ENCODE data around the gene S1PR1.
"Not testable (repeated sequence)": the region's sequence is repeated elsewhere in the genome, so short reads cannot be mapped to it uniquely, and the experiment has no call there.

Gene S1PR1

DNA sequence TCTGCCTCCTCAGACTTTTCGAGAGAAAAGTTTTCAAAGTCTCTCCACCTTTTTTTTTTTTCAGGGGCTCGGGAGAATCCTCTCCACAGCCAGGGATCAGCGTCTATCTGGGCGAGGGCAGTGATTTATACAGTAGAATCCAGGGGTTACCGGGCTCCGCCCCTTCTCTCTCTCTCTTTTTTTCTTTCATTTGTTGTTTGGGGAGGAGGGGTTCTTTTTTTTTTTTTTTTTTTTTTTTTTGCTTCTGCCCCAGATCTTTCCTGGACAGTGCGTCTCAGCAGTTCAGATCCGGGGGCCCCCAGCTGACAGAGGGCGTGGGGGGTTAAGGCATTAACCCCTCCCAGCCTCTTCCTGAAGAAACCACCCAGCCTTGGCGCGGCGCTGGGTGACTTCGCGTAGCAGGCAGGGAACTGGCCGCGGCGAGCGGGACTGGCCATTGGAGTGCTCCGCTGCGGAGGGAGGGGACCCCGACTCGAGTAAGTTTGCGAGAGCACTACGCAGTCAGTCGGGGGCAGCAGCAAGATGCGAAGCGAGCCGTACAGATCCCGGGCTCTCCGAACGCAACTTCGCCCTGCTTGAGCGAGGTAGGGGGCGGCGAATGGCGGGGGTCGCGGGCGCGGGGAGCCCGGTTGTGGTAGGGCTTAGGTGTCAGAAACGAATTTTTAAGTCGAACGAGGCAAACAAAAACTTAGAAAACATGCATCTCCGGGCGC, at the start of gene S1PR1:
Gene S1PR1 (plus strand): TSS at position 504 of the 713 bp plus-strand sequence. CDS start 1,966 bp downstream, outside the sequence.
- H3K27me3 ChIP-seq (ENCODE audit: control insufficient read depth, insufficient read depth, low read length) = peaks cover 34% of the 10 kb centered on the region
- H3K36me3 ChIP-seq (ENCODE audit: control insufficient read depth, insufficient read depth, low read length) = no peaks in the 10 kb centered on the region
- H3K4me3 ChIP-seq (ENCODE audit: low read depth, low read length) = peak within 1 kb of the TSS; percentile 74
- peak within 1 kb of the TSS; percentile 62 for H3K9ac ChIP-seq (ENCODE audit: low read depth, low read length)
- H3K9me3 ChIP-seq (ENCODE audit: control insufficient read depth, insufficient read depth, low read length) = no peaks in the 10 kb centered on the region
- peaks cover 6% of the 10 kb centered on the region for H3K4me1 ChIP-seq (ENCODE audit: control insufficient read depth, insufficient read depth, low read length)

GRCh38 chr1:101187297-101187696, 49.5 kb upstream of the S1PR1 start:
- Histone ChIP-seq H3K4me3 (ENCODE audit: low read depth, low read length) (no peak overlapping the region), H3K36me3 (ENCODE audit: control insufficient read depth, insufficient read depth, low read length) (no peaks in the 10 kb centered on the region), H3K27me3 (ENCODE audit: control insufficient read depth, insufficient read depth, low read length) (no peaks in the 10 kb centered on the region), H3K9ac (ENCODE audit: low read depth, low read length) (no peak overlapping the region), H3K4me1 (ENCODE audit: control insufficient read depth, insufficient read depth, low read length) (no peaks in the 10 kb centered on the region), H3K9me3 (ENCODE audit: control insufficient read depth, insufficient read depth, low read length) (no peaks in the 10 kb centered on the region)

- H3K36me3 ChIP-seq (ENCODE audit: control insufficient read depth, insufficient read depth, low read length) = no peaks in the 10 kb centered on the region
- no peaks in the 10 kb centered on the region for H3K4me1 ChIP-seq (ENCODE audit: control insufficient read depth, insufficient read depth, low read length)
- H3K4me3 ChIP-seq (ENCODE audit: low read depth, low read length) = no peak overlapping the region
These were observed 48.5 kb upstream of the S1PR1 start for GRCh38 chr1:101188331-101188730.

DNA sequence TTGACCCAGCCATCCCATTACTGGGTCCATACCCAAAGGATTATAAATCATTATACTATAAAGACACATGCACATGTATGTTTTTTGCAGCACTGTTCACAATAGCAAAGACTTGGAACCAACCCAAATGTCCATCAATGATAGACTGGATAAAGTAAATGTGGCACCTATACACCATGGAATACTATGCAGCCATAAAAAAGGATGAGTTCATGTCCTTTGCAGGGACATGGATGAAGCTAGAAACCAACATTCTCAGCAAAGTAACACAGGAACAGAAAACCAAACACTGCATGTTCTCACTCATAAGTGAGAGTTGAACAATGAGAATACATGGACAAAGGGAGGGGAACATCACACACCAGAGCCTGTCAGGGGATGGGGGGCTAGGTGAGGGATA, 47.9 kb upstream of the S1PR1 start:
- not testable (repeated sequence) for H3K4me3 ChIP-seq (ENCODE audit: low read depth, low read length); H3K9ac ChIP-seq (ENCODE audit: low read depth, low read length); H3K27me3 ChIP-seq (ENCODE audit: control insufficient read depth, insufficient read depth, low read length); H3K36me3 ChIP-seq (ENCODE audit: control insufficient read depth, insufficient read depth, low read length); H3K4me1 ChIP-seq (ENCODE audit: control insufficient read depth, insufficient read depth, low read length); H3K9me3 ChIP-seq (ENCODE audit: control insufficient read depth, insufficient read depth, low read length)

More at GRCh38 chr1:101188331-101188730, 48.5 kb upstream of the S1PR1 start:
- Histone ChIP-seq H3K27me3 (ENCODE audit: control insufficient read depth, insufficient read depth, low read length) (no peaks in the 10 kb centered on the region), H3K9me3 (ENCODE audit: control insufficient read depth, insufficient read depth, low read length) (no peaks in the 10 kb centered on the region), H3K9ac (ENCODE audit: low read depth, low read length) (no peak overlapping the region)

DNA sequence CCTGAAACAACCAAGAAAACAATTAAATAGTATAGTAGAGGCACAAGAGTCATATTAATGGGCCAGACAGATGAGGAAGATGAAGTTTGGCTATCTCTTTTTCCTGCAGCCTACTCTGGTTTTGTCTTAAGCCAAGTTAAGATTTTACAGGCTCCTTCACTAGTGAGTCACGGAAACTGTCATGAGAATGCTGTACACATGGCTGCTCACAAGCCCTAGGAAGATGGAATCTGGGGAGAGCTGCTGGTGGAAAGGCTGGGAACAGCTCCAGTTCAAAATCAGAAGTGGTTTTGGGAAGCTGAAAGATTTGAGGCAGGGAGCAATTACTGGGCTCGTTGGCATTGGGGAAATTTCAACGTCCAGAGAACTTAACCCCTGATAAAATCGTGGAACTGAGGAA, 46.4 kb upstream of the S1PR1 start:
- no peaks in the 10 kb centered on the region for H3K27me3 ChIP-seq (ENCODE audit: control insufficient read depth, insufficient read depth, low read length)
- no peak overlapping the region for H3K4me3 ChIP-seq (ENCODE audit: low read depth, low read length)
- no peaks in the 10 kb centered on the region for H3K4me1 ChIP-seq (ENCODE audit: control insufficient read depth, insufficient read depth, low read length)
- no peak overlapping the region for H3K9ac ChIP-seq (ENCODE audit: low read depth, low read length)
- no peaks in the 10 kb centered on the region for H3K9me3 ChIP-seq (ENCODE audit: control insufficient read depth, insufficient read depth, low read length)
- no peaks in the 10 kb centered on the region for H3K36me3 ChIP-seq (ENCODE audit: control insufficient read depth, insufficient read depth, low read length)

DNA sequence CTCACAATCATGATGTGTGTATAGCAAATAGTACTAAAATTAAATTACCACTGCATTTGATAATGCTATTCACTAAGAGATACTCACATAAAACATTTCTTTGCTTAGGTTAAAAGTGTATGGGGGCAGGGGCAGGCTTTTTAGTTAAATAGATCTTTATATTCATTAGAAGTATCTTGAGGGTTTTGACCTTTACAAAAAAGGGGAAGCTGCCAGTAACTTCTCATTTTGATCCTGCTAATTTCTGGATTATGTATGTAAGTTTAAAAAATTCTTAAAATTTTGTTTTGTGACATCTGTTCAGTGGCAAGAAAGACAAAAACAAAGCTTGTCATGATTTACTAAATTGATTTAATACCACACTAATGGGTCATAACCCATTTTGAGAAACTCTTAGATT, 45.8 kb upstream of the S1PR1 start:
- no peak overlapping the region for H3K9ac ChIP-seq (ENCODE audit: low read depth, low read length)
- no peaks in the 10 kb centered on the region for H3K27me3 ChIP-seq (ENCODE audit: control insufficient read depth, insufficient read depth, low read length)
- no peaks in the 10 kb centered on the region for H3K9me3 ChIP-seq (ENCODE audit: control insufficient read depth, insufficient read depth, low read length)
- H3K36me3 ChIP-seq (ENCODE audit: control insufficient read depth, insufficient read depth, low read length) = no peaks in the 10 kb centered on the region
- no peak overlapping the region for H3K4me3 ChIP-seq (ENCODE audit: low read depth, low read length)
- H3K4me1 ChIP-seq (ENCODE audit: control insufficient read depth, insufficient read depth, low read length) = no peaks in the 10 kb centered on the region

GRCh38 chr1:101193733-101194169, 43.1 kb upstream of the S1PR1 start:
- H3K4me1 ChIP-seq (ENCODE audit: control insufficient read depth, insufficient read depth, low read length) = no peaks in the 10 kb centered on the region
- H3K27me3 ChIP-seq (ENCODE audit: control insufficient read depth, insufficient read depth, low read length) = no peaks in the 10 kb centered on the region
- H3K36me3 ChIP-seq (ENCODE audit: control insufficient read depth, insufficient read depth, low read length) = no peaks in the 10 kb centered on the region
- no peak overlapping the region for H3K4me3 ChIP-seq (ENCODE audit: low read depth, low read length)
- H3K9ac ChIP-seq (ENCODE audit: low read depth, low read length) = no peak overlapping the region
- no peaks in the 10 kb centered on the region for H3K9me3 ChIP-seq (ENCODE audit: control insufficient read depth, insufficient read depth, low read length)

GRCh38 chr1:101194746-101195145, 42.1 kb upstream of the S1PR1 start:
- no peaks in the 10 kb centered on the region for H3K9me3 ChIP-seq (ENCODE audit: control insufficient read depth, insufficient read depth, low read length)
- no peaks in the 10 kb centered on the region for H3K27me3 ChIP-seq (ENCODE audit: control insufficient read depth, insufficient read depth, low read length)
- no peaks in the 10 kb centered on the region for H3K4me1 ChIP-seq (ENCODE audit: control insufficient read depth, insufficient read depth, low read length)
- H3K9ac ChIP-seq (ENCODE audit: low read depth, low read length) = no peak overlapping the region
- H3K36me3 ChIP-seq (ENCODE audit: control insufficient read depth, insufficient read depth, low read length) = no peaks in the 10 kb centered on the region
- no peak overlapping the region for H3K4me3 ChIP-seq (ENCODE audit: low read depth, low read length)

DNA sequence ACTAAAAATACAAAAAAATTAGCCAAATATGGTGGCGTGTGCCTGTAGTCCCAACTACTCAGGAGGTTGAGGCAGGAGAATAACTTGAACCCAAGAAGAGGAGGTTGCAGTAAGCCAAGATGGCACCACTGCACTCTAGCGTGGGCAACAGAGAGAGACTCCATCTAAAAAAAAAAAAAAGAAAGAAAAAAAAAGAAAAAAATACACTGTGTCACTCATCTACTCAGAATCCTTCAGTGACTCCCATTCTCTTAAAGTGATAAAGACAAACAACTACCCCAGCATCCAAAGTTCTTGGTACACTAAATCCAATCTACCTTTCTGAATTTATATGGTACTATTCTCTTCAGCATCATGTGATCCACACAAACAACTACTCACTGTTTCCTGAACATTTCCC, 40.2 kb upstream of the S1PR1 start:
- H3K9me3 ChIP-seq (ENCODE audit: control insufficient read depth, insufficient read depth, low read length) = no peaks in the 10 kb centered on the region
- no peaks in the 10 kb centered on the region for H3K36me3 ChIP-seq (ENCODE audit: control insufficient read depth, insufficient read depth, low read length)
- no peak overlapping the region for H3K9ac ChIP-seq (ENCODE audit: low read depth, low read length)
- no peaks in the 10 kb centered on the region for H3K27me3 ChIP-seq (ENCODE audit: control insufficient read depth, insufficient read depth, low read length)
- no peak overlapping the region for H3K4me3 ChIP-seq (ENCODE audit: low read depth, low read length)
- H3K4me1 ChIP-seq (ENCODE audit: control insufficient read depth, insufficient read depth, low read length) = no peaks in the 10 kb centered on the region

DNA sequence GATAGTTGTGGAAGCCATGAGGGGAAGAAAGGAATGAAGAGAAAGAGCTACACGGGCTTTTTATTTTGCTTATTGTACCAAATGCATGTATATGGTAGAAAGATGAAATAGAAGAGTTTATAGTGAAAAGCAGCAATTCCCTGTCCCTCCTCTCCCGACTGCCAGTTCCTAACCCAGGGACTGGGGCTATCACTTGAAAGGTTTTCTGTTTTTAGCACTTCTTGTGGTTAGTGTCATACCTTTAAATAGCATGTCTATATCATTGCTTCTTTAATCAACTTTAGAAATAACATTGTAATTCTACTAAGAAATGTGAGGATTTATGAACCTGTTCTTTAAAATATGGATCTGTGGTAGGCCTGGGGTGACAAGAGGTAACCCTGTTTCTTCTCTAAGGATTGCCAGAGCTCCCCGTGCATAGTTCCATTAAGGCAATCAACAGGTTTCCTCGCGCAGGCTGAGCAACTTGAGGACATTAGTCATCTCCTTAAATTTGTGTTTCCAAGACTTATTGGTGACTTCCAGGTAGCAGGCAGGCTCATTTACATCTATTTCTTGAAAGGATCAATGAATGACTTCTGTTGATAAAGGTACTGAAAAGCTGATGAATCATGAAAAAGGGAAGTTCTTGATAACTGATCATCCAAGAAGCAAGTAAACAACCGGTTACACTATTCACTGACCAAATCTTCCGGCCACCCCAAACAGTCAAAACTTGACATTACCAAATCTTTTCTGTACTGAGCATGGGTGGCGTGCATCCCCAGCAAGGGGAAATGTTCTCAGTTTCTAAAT, 37.8 kb upstream of the S1PR1 start:
- Histone ChIP-seq H3K9ac (ENCODE audit: low read depth, low read length) (no peak overlapping the region), H3K9me3 (ENCODE audit: control insufficient read depth, insufficient read depth, low read length) (no peaks in the 10 kb centered on the region), H3K4me3 (ENCODE audit: low read depth, low read length) (no peak overlapping the region), H3K36me3 (ENCODE audit: control insufficient read depth, insufficient read depth, low read length) (no peaks in the 10 kb centered on the region), H3K27me3 (ENCODE audit: control insufficient read depth, insufficient read depth, low read length) (no peaks in the 10 kb centered on the region), H3K4me1 (ENCODE audit: control insufficient read depth, insufficient read depth, low read length) (no peaks in the 10 kb centered on the region)

DNA sequence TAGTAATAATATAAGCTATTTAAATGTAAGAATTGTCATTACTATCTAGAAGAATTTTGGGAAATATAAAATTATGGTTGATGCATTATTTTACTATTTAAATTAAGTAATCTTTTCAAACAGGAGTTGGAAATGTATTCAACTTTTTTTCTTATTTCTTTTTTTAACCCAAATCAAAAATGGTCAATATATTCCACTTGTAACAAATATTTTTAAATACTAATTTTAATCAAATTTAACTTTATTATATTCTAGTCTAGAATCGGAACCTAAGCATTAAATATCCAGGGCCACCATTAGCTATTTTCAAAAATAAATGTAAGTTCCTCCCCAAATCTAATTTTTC, 37.2 kb upstream of the S1PR1 start:
- Histone ChIP-seq H3K36me3 (ENCODE audit: control insufficient read depth, insufficient read depth, low read length) (no peaks in the 10 kb centered on the region), H3K9ac (ENCODE audit: low read depth, low read length) (no peak overlapping the region), H3K27me3 (ENCODE audit: control insufficient read depth, insufficient read depth, low read length) (no peaks in the 10 kb centered on the region), H3K4me3 (ENCODE audit: low read depth, low read length) (no peak overlapping the region), H3K9me3 (ENCODE audit: control insufficient read depth, insufficient read depth, low read length) (no peaks in the 10 kb centered on the region), H3K4me1 (ENCODE audit: control insufficient read depth, insufficient read depth, low read length) (no peaks in the 10 kb centered on the region)

DNA sequence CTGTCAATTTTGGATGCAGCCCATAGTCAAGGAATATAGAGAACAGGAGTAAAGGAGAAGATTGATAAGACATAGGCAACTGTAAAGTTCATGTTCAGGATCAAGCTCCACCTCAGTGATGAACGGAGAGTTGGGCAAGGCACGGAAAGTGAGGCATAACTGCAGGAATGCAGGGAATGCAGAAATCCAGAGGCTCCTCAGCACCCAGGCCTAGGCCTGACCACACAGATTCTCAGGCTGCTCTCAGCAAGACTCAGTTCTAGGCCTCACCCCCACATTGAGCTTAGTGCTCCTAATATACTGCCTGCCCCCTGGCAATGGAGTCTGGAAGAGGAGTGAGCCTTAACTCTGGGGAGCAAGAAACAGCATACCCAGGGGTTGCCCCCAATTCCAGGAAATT, 36.3 kb upstream of the S1PR1 start:
- Histone ChIP-seq H3K27me3 (ENCODE audit: control insufficient read depth, insufficient read depth, low read length) (no peaks in the 10 kb centered on the region), H3K9me3 (ENCODE audit: control insufficient read depth, insufficient read depth, low read length) (no peaks in the 10 kb centered on the region), H3K4me3 (ENCODE audit: low read depth, low read length) (no peak overlapping the region), H3K4me1 (ENCODE audit: control insufficient read depth, insufficient read depth, low read length) (no peaks in the 10 kb centered on the region), H3K9ac (ENCODE audit: low read depth, low read length) (no peak overlapping the region), H3K36me3 (ENCODE audit: control insufficient read depth, insufficient read depth, low read length) (no peaks in the 10 kb centered on the region)
